HG02588 (cell line): ENCODE data around the gene USP4.
"Not testable (repeated sequence)": the region's sequence is repeated elsewhere in the genome, so short reads cannot be mapped to it uniquely, and the experiment has no call there.

Source experiments
- ATAC-seq: cut with Tn5 transposase; IDR thresholded peaks from one replicate; pipeline ENCODE4 v1.9.1; 2021; ENCODE audit warnings: mild to moderate bottlenecking, moderate library complexity; ENCODE audit not compliant: unreplicated experiment

The USP4 gene

DNA sequence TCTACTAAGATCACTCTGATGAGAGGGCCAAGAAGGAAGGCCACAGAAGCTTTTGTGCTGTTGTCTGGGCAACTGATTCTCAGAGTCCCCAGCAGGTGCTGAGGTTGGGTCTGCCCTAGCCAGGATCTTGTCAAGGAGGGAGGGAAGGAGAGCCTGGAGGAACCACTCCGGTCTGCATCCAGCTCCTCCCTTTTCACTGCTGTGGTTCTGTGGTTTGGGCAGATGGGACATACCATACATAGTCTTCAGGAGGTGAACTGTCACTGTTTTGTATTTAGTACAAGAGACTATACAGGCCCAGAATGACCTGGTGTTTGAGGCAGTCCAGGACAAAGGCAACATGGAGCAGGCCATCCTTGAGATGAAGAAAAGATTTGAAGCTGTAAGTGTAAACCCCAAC lies 84.7 kb downstream of the USP4 start:
- no peak for ATAC-seq

DNA sequence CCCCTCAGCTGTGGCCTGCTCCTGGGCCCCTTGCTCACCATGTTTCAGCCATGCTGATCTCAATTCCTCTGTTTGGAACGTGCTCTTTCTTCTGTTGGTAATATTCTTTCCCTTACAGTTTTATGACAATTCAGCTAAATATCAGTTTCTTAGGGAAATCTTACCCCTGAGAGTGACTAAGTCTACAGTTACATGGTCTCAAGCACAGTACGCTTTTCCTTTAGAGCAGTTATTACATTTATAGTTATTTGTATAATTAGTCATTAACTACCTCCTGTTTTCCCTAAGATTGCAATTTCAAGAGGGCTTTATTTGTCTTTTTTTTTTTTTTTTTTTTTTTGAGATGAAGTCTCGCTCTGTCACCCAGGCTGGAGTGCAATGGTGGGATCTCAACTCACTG lies 86.3 kb downstream of the USP4 start:
- no peak for ATAC-seq

DNA sequence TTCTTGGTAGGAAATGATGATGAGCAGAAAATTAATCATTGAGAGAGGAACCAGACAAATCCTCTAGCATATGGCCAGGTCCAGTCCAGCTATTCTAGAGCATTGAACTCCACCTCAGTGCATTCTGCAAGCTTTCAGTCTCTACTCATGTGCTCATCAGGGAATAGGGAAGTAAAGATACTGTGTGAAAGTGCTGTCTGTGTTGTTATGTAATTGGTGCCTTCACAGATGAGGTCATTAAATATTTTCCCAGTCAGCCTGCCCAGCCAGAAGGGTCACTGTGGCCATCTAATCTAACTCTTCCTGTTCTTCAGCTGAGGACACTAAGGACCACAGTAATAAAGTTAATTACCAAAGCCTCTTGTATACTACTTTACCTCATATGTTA lies 91.0 kb downstream of the USP4 start:
- no peak for ATAC-seq

DNA sequence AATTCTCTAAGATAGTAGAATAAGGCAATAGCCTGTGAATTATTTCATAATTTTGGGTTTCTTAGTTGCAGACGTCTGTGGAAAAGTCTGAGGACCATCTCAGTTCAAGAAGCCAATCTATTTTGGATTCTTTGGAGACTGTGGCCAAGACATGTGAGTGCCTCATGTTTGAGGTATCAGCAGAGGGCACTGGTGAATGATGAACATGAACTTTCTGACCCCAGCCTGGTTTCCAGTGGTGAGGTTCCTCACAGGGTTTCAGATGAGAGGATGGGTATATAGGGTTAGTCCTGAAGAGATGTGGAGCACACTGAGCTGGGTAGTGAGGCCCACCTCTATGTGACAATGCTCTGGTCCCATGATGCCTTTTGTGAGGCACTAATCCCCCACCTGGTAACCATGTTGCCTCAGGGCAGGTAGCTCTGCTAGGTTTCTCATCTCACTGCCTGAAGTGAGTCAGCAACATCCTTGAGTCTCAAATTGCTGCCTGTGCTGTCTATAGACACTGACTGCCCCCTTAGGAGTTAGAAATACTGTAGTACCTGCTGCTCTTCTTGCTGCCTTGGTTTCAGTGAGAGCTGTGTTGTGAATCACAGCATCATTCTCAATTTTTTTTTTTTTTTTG lies 95.2 kb downstream of the USP4 start:
- ATAC-seq, result no peak

DNA sequence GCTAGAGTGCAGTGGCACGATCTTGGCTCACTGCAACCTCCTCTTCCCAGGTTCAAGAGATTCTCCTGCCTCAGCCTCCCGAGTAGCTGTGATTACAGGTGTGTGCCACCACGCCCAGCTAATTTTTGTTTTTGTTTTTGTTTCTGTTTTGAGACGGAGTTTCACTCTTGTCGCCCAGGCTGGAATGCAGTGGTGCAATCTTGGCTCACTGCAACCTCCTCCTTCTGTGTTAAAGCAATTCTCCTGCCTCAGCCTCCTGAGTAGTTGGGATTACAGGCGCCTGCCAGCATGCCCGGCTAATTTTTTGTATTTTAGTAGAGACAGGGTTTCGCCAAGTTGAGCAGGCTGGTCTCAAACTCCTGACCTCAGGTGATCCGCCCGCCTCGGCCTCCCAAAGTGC lies 99.8 kb downstream of the USP4 start:
- not testable (repeated sequence) for ATAC-seq

DNA sequence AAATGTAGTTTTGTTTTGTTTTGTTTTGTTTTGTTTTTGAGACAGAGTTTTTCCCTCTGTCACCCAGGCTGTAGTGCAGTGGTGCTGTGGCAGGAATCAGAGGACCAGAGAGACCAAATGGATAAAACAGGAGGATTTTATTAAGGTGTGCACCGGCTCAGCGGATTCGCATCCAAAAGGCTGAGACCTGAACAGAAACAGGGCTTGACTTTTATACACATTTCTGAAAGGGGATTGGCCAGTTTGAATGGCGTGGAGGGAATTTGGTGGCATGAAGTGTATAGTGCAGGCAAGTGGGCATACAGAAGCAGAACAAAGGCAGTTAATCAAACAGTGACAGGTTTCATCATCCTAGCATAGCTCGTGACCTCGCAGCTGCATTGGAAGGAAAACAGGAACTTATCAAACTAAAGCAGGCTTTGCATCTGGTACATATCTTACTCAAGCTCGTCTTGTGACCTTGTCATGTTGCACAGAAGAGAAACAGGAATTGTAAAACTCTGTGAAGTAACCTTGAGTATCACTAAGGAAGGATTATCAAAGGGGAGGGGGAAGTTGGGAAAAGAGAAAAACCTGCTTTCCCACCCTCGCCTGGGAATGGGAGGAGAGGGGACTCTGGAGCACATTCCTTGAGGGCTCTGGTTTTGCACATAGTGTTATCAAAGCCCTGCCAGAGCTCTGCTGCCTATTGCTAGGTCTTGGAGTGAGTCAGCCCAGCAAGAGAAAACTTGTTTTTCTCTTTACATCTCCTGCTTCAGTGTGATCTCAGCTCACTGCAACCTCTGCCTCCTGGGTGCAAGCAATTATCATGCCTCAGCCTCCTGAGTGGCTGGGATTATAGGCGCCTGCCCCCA lies 101.4 kb downstream of the USP4 start:
- ATAC-seq, result no peak

DNA sequence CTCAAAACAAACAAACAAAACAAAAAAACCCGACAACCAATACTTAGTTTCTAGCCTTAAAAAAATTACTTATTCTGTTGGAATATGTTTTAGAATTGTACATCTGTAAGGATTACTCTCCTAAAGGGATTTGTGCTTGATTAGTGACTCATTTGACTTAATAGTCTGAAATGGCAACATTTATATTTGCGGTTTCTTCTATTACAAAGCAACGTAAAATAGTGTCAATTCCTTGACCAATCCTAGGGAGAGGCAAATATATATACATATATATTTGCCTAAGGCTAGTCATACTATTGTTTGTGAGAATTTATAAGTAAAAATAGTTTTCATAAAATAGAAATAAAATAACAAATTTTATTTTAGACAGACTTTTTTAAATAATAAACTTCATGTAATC lies 102.5 kb downstream of the USP4 start:
- no peak for ATAC-seq

DNA sequence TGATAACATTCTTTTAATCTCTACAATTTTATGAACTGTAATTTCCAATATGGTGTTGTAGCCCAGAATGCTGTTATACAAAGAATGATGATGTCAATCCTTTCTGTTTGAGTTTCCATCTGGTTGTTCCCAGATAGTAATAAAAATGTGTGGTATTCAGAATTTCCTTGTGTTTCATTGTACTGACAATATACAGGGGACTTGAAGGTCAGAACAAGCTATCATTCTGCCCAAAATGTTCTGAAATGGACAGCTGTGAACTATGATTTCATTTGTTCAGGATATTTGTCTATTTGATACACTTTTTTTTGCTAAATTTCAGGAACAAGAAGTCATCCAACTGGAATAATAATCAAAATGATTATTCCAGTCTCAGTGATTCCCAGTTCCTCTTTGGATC lies 103.6 kb downstream of the USP4 start:
- no peak for ATAC-seq

DNA sequence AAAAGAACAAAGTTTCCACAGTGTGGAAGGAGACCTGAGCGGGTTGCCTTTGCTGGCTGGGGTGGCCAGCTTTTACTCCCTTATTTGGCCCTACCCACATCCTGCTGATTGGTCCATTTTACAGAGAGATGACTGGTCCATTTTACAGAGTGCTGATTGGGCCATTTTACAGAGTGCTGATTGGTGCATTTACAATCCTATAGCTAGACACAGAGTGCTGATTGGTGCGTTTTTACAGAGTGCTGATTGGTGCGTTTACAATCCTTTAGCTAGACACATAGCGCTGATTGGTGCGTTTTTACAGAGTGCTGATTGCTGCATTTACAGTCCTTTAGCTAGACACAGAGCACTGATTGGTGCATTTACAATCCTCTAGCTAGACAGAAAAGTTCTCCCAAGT lies 111.0 kb downstream of the USP4 start:
- ATAC-seq, result not testable (repeated sequence)
